GM12878 (cell line): ENCODE measurements around the gene MCC.

ENCODE experiments used
- CTCF ChIP-seq, 3 experiments: IDR thresholded peaks in 2 of 3; conservative IDR thresholded peaks in 1 of 3; 2 replicates each; pipeline ENCODE4 v1.5.1; 2011; ENCODE audit warnings: low read depth in 3 of 3, low read length in 3 of 3, mild to moderate bottlenecking in 3 of 3, control low read depth in 2 of 3, moderate library complexity in 2 of 3, inconsistent platforms in 1 of 3, mixed read lengths in 1 of 3; ENCODE audit not compliant: control insufficient read depth in 2 of 3, insufficient read depth in 1 of 3; ENCODE audit errors: extremely low read depth in 1 of 3
- EZH2 ChIP-seq: IDR thresholded peaks from 2 replicates; pipeline ENCODE4 v1.6.1; 2012; ENCODE audit warnings: low read depth, mild to moderate bottlenecking, control low read depth, inconsistent platforms, low read length, borderline replicate concordance; ENCODE audit not compliant: control insufficient read depth
- HCFC1 ChIP-seq: fragments of 150-350 bp; IDR thresholded peaks from 2 replicates; pipeline ENCODE4 v1.6.1; 2014; ENCODE audit warnings: low read length
- HDAC6 ChIP-seq: fragments of 200-600 bp; sonication (generic); IDR thresholded peaks from one replicate; pipeline ENCODE4 v1.8.0; 2017; ENCODE audit warnings: antibody characterized with exemption; ENCODE audit not compliant: unreplicated experiment
- JUND ChIP-seq: IDR thresholded peaks from 2 replicates; pipeline ENCODE4 v1.6.1; 2012; ENCODE audit warnings: low read depth, mild to moderate bottlenecking, low read length, improper control_type of control experiment, moderate library complexity
- POLR2AphosphoS5 ChIP-seq: IDR thresholded peaks from 2 replicates; pipeline ENCODE4 v1.6.1; 2011; ENCODE audit warnings: mild to moderate bottlenecking, low read length, inconsistent platforms
- RUNX3 ChIP-seq: IDR thresholded peaks from 2 replicates; pipeline ENCODE4 v1.6.1; 2012; ENCODE audit warnings: low read length, inconsistent platforms
- ZNF217 ChIP-seq: fragments of 450-650 bp; IDR thresholded peaks from 2 replicates; pipeline ENCODE4 v1.6.1; 2017; ENCODE audit warnings: antibody characterized with exemption, mild to moderate bottlenecking

- TF ChIP-seq CTCF (IDR thresholded peaks at IDR 0.05 in 2 of 3, conservative IDR thresholded peaks at IDR 0.05 in 1 of 3; ENCODE audit: control insufficient read depth in 2 of 3, extremely low read depth in 1 of 3, insufficient read depth in 1 of 3, low read depth in 3 of 3, low read length in 3 of 3): no peak
- no peak for TF ChIP-seq JUND
- TF ChIP-seq HCFC1: no peak
- no peak for TF ChIP-seq HDAC6
- no peak for TF ChIP-seq POLR2AphosphoS5
- no peak for TF ChIP-seq EZH2
- no peak for TF ChIP-seq RUNX3
- no peak for TF ChIP-seq ZNF217
These were observed 205.8 kb downstream of the MCC start for GRCh38 chr5:113282472-113282871.
